Suprapubic skin (tissue), 4 donors: ENCODE measurements around the gene ADGRA1.

Experiments
- CTCF ChIP-seq, 2 donors: fragments of 200-600 bp in 1 of 2; fragments of 450-650 bp in 1 of 2; sonication (generic) in 1 of 2; IDR thresholded peaks; one replicate each; pipeline ENCODE4 v1.5.1; 2016 to 2019; ENCODE audit warnings: antibody characterized with exemption in 2 of 2, mild to moderate bottlenecking in 1 of 2, moderate library complexity in 1 of 2
- EP300 ChIP-seq: sonication (generic); formaldehyde crosslinking; IDR thresholded peaks from one replicate; pipeline ENCODE4 v1.6.1; 2017; ENCODE audit warnings: antibody characterized with exemption
- POLR2A ChIP-seq, 2 donors: fragments of 450-650 bp; IDR thresholded peaks; one replicate each; pipeline ENCODE4 v1.6.1; 2017; ENCODE audit warnings: antibody characterized with exemption in 2 of 2, mild to moderate bottlenecking in 2 of 2, moderate library complexity in 2 of 2
- POLR2AphosphoS5 ChIP-seq, 3 donors: sonication (generic); formaldehyde crosslinking; IDR thresholded peaks; one replicate each; pipeline ENCODE4 v1.6.1; 2017; ENCODE audit warnings: antibody characterized with exemption in 3 of 3

GRCh38 chr10:133124357-133125211 lies 36.9 kb downstream of the ADGRA1 start:
- no peak for TF ChIP-seq POLR2A (IDR thresholded peaks at IDR 0.05)
- peak in 1 of 2 donors; percentile 60 for TF ChIP-seq CTCF (IDR thresholded peaks at IDR 0.05)
- TF ChIP-seq EP300, result no peak
- TF ChIP-seq POLR2AphosphoS5 (IDR thresholded peaks at IDR 0.05), result no peak
